ENCODE data around the gene GALNT2.

GRCh38 chr1:230206207-230206606 lies 139.2 kb downstream of the GALNT2 start:
- TF ChIP-seq CTCF (IDR thresholded peaks at IDR 0.05; ENCODE audit: low read depth, low read length, missing input control) (no peak), JUND (IDR thresholded peaks at IDR 0.05) (no peak), ZBTB33 (IDR thresholded peaks at IDR 0.05) (no peak)
